ENCODE measurements around the gene FBXL5. TPM values are rescaled to one million over a fixed set of nuclear protein-coding genes. Genes with fewer than 3 reads are reported as not detected.

Gene FBXL5
- total and polyA plus RNA-seq, 2 donors (not counting 1 experiment from before 2014, with no cell fraction given), result 52.9 to 131 TPM

- DNase-seq (ENCODE audit: low read depth in 2 of 2), result no peak
These were observed 69.8 kb downstream of the FBXL5 start for GRCh38 chr4:15585331-15585730.

DNA sequence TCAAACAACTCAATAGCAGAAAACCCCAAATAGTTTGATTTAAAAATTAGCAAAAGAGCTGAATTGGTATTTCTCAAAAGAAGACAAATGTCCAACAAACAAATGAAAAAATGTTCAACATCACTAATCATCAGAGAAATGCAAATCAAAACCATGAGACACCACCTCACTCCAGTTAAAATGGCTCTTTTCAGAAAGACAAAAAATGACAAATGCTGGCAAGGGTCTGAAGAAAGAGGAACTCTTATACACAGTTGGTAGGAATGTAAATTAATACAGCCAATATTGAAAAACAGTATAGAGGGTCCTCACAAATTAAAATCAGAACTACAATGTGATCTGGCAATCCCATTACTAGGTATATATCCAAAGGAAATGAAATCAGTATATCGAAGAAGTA is 70.4 kb downstream of the FBXL5 start:
- H2AFZ ChIP-seq (ENCODE audit: low read length), result no peak overlapping the region
- H3K79me2 ChIP-seq (ENCODE audit: control insufficient read depth, insufficient read depth, low read length), result no peaks in the 10 kb centered on the region
- no peaks in the 10 kb centered on the region for H3K36me3 ChIP-seq (ENCODE audit: control insufficient read depth, insufficient read depth, low read length)
- no peaks in the 10 kb centered on the region for H3K27me3 ChIP-seq (ENCODE audit: control insufficient read depth, insufficient read depth, low read length)
- H3K9ac ChIP-seq (ENCODE audit: insufficient read depth, low read length), result no peak overlapping the region
- TF ChIP-seq, protein P1, sequence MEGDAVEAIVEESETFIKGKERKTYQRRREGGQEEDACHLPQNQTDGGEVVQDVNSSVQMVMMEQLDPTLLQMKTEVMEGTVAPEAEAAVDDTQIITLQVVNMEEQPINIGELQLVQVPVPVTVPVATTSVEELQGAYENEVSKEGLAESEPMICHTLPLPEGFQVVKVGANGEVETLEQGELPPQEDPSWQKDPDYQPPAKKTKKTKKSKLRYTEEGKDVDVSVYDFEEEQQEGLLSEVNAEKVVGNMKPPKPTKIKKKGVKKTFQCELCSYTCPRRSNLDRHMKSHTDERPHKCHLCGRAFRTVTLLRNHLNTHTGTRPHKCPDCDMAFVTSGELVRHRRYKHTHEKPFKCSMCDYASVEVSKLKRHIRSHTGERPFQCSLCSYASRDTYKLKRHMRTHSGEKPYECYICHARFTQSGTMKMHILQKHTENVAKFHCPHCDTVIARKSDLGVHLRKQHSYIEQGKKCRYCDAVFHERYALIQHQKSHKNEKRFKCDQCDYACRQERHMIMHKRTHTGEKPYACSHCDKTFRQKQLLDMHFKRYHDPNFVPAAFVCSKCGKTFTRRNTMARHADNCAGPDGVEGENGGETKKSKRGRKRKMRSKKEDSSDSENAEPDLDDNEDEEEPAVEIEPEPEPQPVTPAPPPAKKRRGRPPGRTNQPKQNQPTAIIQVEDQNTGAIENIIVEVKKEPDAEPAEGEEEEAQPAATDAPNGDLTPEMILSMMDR (conservative IDR thresholded peaks at IDR 0.05 in 1 of 2, IDR thresholded peaks at IDR 0.05 in 1 of 2; ENCODE audit: low read depth in 1 of 2, low read length in 2 of 2), result no peak
- no peaks in the 10 kb centered on the region for H4K20me1 ChIP-seq (ENCODE audit: control insufficient read depth, extremely low read depth, insufficient read depth, low read length)
- H3K27ac ChIP-seq (ENCODE audit: insufficient read depth, low read length), result no peak overlapping the region
- no peak for DNase-seq (ENCODE audit: low read depth in 2 of 2)
- no peak overlapping the region for H3K4me2 ChIP-seq (ENCODE audit: extremely low read depth, insufficient read depth, low read length)
- no peaks in the 10 kb centered on the region for H3K4me1 ChIP-seq (ENCODE audit: control insufficient read depth, extremely low read depth, insufficient read depth, low read length)
- no peaks in the 10 kb centered on the region for H3K9me3 ChIP-seq (ENCODE audit: control insufficient read depth, insufficient read depth, low read depth, low read length)
- no peak overlapping the region for H3K4me3 ChIP-seq (replicated peaks in 1 of 4; ENCODE audit: control extremely low read depth in 1 of 4, insufficient read depth in 1 of 4, low read depth in 3 of 4, low read length in 4 of 4)

More at GRCh38 chr4:15585331-15585730, 69.8 kb downstream of the FBXL5 start:
- H2AFZ ChIP-seq (ENCODE audit: low read length), result no peak overlapping the region
- no peaks in the 10 kb centered on the region for H3K9me3 ChIP-seq (ENCODE audit: control insufficient read depth, insufficient read depth, low read depth, low read length)
- H3K4me1 ChIP-seq (ENCODE audit: control insufficient read depth, extremely low read depth, insufficient read depth, low read length), result no peaks in the 10 kb centered on the region
- no peaks in the 10 kb centered on the region for H3K79me2 ChIP-seq (ENCODE audit: control insufficient read depth, insufficient read depth, low read length)
- H3K4me3 ChIP-seq (replicated peaks in 1 of 4; ENCODE audit: control extremely low read depth in 1 of 4, insufficient read depth in 1 of 4, low read depth in 3 of 4, low read length in 4 of 4), result no peak overlapping the region
- no peaks in the 10 kb centered on the region for H4K20me1 ChIP-seq (ENCODE audit: control insufficient read depth, extremely low read depth, insufficient read depth, low read length)
- no peak overlapping the region for H3K9ac ChIP-seq (ENCODE audit: insufficient read depth, low read length)
- H3K27me3 ChIP-seq (ENCODE audit: control insufficient read depth, insufficient read depth, low read length), result no peaks in the 10 kb centered on the region
- H3K27ac ChIP-seq (ENCODE audit: insufficient read depth, low read length), result no peak overlapping the region
- no peaks in the 10 kb centered on the region for H3K36me3 ChIP-seq (ENCODE audit: control insufficient read depth, insufficient read depth, low read length)
- no peak overlapping the region for H3K4me2 ChIP-seq (ENCODE audit: extremely low read depth, insufficient read depth, low read length)
- TF ChIP-seq, protein P1 (conservative IDR thresholded peaks at IDR 0.05 in 1 of 2, IDR thresholded peaks at IDR 0.05 in 1 of 2; ENCODE audit: low read depth in 1 of 2, low read length in 2 of 2), result no peak
- no peak for TF ChIP-seq EZH2 (IDR thresholded peaks at IDR 0.05; ENCODE audit: low read length, missing control alignments)

DNA sequence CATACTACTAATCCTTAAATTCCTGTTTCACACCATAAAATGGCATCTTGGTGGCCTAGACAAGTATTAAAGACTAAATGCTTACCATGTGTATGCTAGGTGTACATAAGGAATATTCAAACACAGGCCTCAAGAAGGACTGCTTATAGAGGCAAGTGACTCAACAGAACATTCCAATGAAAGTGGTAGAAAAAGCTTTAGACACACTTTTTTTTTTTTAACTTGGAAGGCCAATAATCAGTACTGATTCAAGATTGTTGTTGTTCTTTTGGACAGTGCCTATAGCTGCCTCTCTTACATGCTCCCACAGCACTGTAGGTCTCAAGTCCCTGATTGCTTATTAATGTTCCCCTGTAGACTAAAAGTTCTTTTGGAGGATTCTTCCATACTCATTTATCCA is 77.6 kb downstream of the FBXL5 start:
- Histone ChIP-seq H3K4me2 (ENCODE audit: extremely low read depth, insufficient read depth, low read length) (no peak overlapping the region), H3K4me3 (replicated peaks in 1 of 4; ENCODE audit: control extremely low read depth in 1 of 4, insufficient read depth in 1 of 4, low read depth in 3 of 4, low read length in 4 of 4) (no peak overlapping the region), H3K36me3 (ENCODE audit: control insufficient read depth, insufficient read depth, low read length) (no peaks in the 10 kb centered on the region), H3K9me3 (ENCODE audit: control insufficient read depth, insufficient read depth, low read depth, low read length) (no peaks in the 10 kb centered on the region), H4K20me1 (ENCODE audit: control insufficient read depth, extremely low read depth, insufficient read depth, low read length) (no peaks in the 10 kb centered on the region), H3K4me1 (ENCODE audit: control insufficient read depth, extremely low read depth, insufficient read depth, low read length) (no peaks in the 10 kb centered on the region), H3K27ac (ENCODE audit: insufficient read depth, low read length) (no peak overlapping the region), H3K27me3 (ENCODE audit: control insufficient read depth, insufficient read depth, low read length) (no peaks in the 10 kb centered on the region), H3K9ac (ENCODE audit: insufficient read depth, low read length) (no peak overlapping the region), H2AFZ (ENCODE audit: low read length) (no peak overlapping the region), H3K79me2 (ENCODE audit: control insufficient read depth, insufficient read depth, low read length) (no peaks in the 10 kb centered on the region)
- DNase-seq (ENCODE audit: low read depth in 2 of 2), result peak in 1 of 2 donors; percentile 59
- TF ChIP-seq, protein P1 (conservative IDR thresholded peaks at IDR 0.05 in 1 of 2, IDR thresholded peaks at IDR 0.05 in 1 of 2; ENCODE audit: low read depth in 1 of 2, low read length in 2 of 2), result no peak
- TF ChIP-seq EZH2 (IDR thresholded peaks at IDR 0.05; ENCODE audit: low read length, missing control alignments), result no peak

Data from fibroblast of lung (primary cell).